Stimulated activated CD8-positive, alpha-beta memory T cell treated with anti-CD3 and anti-CD28 coated beads, Interleukin-15, amount 100 ng/mL, for 48 hours (primary cell): Measurements from ENCODE around the gene KLRG1.

Experiments
- DNase-seq, 2 donors: peaks; one replicate each; pipeline ENCODE4 v3.0.0-alpha.2; 2020; ENCODE audit warnings: low read depth in 2 of 2

Gene KLRG1

DNA sequence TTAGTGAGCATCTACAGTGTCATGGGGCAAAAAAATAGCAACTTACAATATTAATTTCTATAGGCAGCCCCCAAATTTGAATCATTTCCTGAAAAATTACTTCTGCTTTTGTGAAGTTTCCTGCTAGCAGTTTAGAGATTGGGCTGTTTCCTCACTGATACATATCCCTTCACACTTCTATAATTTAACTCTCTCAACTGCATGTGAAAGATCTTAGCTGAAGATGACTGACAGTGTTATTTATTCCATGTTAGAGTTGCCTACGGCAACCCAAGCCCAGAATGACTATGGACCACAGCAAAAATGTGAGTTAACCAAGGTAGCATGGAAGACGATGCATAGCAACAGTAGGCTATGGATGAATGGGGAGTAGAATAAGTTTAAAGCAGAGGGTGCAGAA, at the start of gene KLRG1:
Gene KLRG1 (plus strand): TSS at position 134 of the 400 bp plus-strand sequence. CDS start 90 bp downstream, at position 224.
- no peak for DNase-seq

DNA sequence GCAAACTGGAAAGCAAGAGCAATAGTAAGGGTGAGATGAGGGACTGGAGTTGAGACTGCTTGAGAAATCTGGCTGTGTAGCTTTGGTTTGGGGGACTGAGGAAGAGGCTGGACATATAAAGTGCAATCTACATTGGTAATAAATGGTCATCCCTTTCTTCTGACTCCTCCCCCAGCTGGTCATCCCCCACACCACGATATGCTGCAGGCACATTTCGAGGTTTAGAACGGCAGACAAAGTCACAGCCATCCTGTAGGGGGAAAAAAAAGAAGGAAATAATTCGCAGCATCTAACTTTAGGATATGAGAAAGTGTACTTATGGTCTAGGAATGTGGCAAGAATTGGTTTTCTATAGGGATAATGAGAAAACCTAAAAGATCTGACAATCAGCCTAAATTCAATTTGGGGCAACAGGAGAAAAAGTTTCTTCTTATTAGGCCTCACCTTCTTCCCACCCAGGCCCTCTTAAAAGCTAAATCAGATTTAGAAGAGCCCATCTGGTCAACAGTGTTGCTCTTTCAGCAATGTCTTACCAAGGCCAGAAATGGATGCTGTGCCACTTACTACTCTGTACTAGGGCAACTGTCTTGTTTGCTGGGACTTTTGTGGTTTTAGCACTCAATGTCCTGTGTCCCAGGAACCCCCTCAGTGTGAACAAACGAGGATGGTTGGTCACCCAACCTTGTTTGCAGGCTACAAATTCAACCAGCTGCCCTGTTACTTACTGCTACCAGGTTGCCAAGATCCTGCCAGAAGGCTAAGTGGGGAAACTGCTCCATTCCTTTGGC, 47.5 kb upstream of the KLRG1 start:
- no peak for DNase-seq

DNA sequence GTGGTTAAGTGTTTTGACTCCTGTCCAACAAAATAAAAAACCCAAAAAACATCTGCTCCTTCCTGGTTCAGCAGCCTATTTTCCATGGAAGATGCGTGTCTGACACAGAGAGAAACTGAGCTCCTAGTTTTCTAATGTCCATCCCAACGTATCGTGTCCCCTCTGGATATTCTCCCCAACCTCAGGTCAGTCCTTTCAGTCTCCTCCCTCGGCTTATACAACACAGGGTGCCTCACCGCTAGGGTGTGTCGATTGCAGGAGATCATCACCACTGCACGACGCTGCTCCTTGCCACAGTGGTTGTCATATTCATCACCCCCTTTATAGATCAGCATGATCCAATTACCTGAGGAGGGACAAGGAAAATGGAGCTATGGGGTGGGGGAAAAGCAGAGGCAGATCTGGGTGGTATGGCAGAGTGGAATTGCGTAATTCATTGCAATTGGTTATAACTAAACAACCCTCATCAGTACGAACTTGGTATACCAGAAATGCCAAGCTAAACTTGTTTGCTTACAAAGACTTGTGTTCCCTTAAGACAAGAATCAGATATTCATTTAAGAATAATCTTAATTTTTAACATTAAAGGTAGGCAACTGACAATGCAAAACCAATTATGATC, 45.7 kb upstream of the KLRG1 start:
- DNase-seq: no peak

DNA sequence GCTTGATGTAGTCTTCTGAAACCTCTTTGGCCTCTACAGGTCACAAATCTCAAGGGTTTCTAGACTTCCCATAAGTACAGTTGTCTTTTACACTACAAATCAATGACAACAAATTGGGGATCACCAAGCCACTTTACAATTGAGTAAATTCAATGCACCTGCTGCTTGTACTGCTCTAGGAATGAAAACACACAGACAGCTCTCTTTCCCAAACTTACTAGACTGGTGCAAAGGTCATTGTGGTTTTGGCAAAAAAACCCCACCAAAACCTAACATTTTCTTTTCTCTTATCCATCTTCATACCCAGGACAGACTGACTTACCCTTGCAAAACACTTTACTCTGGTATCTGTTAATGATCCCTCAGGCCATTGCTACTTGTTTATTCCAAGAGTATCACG, 42.6 kb upstream of the KLRG1 start:
- DNase-seq: no peak

DNA sequence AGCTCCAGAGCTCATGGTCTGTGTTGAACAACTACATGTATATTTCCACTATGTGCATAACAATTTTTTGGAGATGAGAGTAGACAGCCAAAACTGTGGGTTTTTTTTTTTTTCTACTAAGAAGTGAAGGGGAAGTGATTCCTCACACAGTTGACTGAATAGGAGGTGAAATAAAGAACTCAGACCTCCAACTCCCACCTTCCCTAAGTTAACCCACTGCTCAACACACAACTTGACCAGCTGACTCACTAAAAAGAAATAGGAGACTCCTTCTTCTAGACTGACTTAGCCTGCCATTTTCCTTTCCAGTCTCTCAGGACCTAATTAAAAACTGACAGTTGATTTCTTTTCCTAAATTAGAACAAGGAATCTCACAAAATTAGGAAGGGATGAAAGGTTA, 41.6 kb upstream of the KLRG1 start:
- no peak for DNase-seq

DNA sequence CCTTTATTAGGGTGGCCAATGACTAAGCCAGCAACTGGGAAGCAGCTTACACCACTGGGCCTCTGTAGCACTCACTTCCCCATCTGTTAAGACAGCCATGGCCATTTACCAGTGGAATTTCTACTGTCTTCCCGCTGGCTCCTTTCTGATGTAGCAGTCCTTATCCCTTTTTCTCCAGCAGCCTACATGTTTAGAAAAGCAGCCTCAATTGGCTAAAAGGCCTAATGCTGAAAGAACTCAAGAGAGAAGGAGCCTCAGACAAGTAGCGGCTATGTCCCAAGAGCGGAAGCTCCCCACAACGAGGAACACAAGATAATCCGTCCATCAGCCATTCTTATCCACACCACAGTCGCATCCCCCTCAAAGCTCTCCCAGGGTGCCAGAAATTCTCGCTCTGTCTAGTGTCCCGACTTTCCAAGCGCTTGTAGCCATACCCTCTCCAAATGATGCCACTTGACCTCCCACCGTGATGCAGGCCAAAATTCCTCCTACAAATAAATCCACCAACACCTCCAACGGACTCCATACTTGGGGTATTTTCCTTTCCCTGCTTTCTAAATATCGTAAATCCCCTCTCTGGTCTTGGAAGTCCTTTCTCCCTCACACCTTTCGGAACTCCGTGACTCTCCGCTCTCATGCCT, 40.5 kb upstream of the KLRG1 start:
- DNase-seq: no peak

DNA sequence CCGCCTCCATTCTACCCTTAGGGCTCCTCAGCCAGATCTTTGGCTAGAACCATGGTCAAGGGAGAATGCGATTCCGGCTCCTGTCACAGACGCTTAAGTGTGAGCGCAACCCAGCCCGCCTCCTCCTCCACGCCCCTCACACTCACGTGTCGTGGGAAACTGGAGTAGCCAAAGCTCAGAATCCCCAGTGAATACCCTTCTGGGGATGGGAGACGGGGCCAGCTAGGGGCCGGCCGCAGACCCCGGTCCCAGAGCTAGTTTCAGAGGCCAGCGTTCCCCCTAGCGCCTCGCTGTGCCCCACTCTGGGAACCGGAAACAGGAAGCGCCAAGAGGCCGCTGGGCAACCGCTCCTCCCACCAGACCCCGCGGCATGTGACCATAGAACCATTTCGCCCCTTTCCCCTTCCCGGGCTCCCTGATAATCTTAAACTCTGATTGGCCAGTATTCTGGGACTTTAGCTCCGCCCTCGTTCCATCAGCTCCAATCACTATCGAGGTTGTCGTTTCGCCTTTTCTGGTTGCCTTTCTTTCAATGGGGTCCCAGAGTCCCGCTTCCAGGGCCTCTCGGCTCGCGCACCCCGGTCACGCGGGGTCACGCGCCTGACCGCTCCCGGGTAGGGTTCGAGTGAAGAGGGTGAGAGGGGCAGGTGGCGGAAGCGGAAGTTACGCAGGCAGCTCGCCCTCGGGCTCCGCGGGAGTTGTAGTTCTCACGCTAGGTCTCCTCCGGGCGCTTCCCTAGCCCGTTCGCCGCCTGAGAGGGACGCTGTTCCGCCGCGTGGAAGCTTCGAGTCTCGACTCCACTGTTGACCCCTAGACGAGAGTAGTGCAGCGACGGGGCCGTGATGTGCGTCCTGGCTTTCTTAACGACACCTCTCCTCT, 39.8 kb upstream of the KLRG1 start, which contains the start of gene M6PR:
Gene M6PR (minus strand): TSS at position 304 of the 879 bp plus-strand sequence. CDS start 3,241 bp downstream, outside the sequence.
- DNase-seq: peak; percentile 90 to 93

DNA sequence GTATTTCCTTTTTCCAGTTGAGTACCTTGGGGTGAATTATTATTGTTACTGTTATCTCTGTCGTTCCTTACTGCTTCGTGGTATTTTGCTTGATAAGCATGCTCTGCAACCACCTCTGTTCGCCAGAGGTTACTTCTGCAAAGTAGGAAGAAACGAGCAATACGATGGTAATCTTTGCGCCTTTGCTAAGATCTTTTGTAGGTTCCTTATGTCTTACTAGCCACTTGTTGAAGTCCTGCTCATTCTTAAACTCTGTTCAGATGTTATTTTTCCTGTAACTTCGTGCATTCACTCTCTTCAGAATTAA, 39.2 kb upstream of the KLRG1 start:
- DNase-seq: no peak

DNA sequence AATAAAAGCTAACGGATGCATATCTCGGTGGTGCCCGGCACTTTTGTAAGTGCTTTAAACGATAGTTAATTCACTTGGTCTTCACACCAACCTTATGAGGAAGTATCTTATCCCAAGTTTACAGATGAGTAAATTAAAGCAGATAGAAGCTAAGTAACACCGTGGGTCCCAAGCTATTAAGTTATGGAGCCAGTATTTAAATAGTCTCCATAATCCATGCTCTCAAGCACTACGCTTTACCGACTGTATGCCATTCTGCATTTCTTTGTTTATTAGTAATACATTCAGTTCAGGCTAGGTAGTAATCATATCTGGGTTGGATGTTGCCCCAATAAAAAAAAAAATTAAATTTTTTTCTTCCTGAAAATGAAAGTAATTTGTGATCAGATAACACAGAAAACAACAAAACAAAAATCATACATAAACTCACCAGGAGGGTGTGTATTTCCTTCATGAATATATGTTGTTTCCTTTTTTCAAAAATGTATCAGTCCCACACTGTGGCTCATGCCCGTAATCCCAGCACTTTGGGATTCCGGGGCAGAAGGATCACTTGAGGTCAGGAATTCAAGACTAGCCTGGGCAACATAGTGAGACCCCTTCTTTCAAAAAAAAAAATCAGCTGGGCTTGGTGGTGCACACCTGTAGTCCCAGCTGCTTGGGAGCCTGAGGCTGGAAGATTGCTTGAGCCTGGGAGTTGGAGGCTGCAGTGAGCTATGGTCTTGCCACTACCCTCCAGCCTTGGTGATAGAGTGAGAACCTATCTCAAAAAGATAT, 38.5 kb upstream of the KLRG1 start:
- DNase-seq: no peak

DNA sequence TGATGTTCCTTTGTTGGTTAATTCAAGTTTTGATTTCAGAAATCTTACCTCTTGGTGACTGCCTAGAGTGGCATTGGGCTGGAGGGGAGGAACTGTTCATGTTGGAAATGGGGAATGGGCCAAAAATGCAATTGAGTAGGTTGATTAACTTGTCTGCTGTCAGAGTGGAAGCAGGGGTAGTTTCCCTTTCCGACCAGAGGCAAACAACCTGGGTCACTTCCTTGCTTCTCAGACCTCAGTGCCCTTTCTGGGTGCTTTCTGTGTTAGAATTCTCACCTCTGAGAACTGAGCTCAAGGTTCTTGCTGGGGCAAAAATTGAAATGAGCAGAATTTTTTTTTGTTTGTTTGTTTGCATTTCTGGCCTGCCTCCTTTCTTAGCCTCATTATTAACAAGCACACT, 37.6 kb upstream of the KLRG1 start:
- peak in 1 of 2 donors; percentile 38 for DNase-seq

DNA sequence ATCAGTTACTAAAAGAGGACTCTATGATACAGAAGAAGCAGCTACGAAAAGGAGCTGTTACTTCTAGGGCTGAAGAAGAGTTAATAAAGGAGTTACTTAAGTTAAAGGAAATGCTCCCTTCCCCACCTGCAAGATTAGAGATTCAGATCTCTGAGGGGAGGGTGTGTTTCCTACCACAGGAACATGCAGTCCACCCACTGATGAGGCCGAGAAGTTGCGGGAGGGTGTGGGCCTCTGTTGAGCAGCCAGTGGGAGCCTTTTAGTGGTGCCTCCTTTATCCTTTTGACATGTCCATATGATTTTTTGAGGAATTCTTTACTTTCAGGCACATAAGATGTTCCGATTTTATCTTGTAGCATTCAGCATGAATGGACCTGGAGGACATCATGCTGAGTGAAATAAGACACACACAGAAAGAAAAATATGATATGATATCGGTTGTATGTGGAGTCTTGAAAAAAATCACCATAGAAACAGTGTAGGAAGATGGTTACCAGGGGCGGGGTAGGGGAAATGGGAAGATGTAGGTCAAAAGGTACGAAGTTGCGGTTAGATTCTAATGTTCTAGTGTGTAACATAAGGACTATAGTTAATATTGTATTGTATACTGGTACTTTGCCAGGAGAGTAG, 35.5 kb upstream of the KLRG1 start:
- peak in 1 of 2 donors; percentile 27 for DNase-seq

DNA sequence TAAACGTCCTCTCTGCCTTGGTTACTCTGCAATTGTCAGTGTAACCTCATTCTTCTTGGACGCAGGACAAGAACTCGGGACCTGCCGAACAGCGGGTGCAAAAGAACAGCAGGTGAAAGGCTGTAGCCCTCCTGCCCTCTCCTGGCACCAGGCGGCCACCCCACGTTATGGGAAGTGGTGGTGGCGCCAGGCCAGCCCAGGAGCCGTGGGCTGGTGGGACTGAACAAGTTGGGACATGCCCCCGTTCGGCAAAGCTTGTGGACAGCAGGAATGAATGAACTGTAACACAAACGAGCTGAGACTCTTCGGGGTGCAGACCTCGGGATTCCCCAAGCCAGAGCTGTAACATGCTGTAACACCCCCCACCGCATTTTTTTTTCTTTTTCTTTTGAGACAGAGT, 33.3 kb upstream of the KLRG1 start:
- no peak for DNase-seq

DNA sequence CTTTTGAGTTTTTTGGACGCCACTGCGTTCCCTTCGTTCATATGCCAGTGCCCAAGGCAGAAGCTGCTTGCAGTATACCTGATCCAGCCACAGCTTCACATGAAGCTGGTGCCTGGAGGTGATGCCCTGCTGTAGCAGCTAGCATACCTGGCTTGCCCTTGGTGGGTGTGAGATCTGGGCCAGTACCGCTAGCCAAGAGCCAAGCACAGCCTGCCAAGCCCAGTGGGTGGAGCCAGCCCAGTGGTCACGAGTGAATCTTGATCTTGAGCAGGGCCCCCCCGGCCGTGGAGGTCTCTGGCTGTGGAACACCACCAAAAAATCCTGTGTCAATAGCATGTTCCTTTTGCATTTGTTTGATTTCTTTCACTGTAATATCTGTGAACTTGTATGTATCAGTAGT, 32.6 kb upstream of the KLRG1 start:
- no peak for DNase-seq

DNA sequence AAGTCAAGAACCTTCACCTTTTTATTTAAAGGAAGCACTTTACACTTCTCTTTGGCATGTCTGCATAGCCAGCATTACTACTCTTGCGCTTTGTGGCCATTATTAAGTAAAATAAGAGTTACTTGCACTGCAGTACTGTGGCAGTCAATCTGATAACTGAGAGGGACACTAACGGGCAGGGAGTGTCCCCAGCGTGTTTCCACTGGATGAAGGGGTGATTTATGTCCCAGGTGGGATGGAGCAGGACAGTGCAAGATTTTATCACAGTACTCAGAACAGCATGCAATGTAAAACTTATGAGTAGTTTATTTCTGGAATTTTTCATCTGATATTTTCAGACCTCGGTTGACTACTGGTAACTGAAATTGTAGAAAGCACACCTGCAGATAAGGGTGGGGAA, 31.8 kb upstream of the KLRG1 start:
- no peak for DNase-seq

DNA sequence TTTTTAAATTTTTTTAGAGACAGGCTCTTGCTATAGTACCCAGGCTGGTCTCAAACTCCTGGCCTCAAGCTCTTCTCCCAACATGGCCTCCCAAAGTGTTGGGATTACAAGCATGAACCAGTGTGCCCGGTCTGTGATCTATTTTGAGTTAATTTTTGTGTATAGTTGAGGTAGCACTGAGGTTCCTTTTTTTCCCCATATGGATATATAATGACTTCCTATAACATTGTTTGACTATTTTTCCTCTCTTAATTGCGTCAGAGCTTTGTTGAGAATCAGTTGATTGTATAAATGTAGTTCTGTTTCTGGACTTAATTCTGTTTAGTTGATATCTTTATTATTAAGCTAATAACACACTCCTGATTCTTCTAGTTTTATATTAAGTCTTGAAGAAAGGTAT, 31.3 kb upstream of the KLRG1 start:
- no peak for DNase-seq

DNA sequence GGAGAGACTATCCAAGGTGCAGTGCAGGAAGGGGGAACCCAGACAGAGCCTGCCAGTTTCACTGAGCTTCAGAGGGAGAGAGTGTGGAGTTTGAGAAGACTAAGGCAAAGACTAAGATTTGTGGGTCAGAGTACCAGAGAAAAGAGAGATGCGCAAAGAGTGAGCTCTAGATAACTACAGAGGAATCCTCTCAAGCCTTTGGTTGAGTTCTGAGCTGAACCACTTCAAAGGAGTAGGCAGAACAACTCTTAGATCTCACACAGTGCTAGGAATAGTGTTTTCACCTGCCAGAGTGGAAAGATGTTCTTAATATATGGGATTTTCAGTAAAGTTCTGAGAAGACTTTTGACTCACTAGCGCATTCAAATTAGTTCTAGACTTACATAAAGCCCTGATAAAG, 29.2 kb upstream of the KLRG1 start:
- DNase-seq: no peak

DNA sequence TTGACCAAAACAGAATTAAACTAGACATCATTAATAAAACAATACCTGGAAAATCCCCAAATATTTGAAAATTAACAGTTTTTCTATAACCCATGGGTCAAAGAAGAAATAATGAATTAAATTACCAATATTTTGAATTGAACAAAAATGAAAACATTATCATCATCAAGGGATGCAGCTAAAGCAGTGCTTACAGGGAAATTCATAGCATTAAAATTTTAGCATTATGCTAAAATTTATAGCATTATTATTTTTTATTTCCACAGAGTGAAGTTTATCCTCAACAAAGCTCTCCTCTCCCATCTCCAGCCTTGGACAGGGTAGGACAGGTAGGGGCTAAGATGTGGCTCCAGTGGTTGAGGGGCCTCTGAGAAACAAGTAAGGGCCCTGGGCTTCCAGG, 20.6 kb upstream of the KLRG1 start:
- no peak for DNase-seq

DNA sequence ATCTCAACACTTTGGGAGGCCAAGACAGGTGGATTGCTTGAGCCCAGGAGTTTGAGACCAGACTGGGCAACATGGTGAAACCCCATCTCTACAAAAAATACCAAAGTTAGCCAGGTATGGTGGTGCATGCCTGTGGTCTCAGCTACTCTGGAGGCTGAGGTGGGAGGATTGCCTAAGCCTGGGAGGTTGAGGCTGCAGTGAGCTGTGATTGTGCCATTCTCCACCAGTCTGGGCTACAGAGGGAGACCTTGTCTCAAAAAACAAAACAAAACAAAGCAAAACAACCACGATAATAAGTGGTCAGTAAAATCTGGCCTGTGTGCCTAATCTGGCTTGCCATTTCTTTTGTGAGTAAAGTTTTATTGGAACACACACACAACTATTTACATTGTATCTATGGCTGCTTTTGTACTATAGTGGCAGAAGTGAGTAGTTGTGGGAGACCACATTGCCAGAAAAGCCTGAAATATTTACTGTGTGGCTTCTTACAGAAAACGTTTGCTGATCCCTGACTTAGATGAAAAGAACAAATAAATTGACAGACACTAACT, 19.4 kb upstream of the KLRG1 start:
- DNase-seq: no peak

DNA sequence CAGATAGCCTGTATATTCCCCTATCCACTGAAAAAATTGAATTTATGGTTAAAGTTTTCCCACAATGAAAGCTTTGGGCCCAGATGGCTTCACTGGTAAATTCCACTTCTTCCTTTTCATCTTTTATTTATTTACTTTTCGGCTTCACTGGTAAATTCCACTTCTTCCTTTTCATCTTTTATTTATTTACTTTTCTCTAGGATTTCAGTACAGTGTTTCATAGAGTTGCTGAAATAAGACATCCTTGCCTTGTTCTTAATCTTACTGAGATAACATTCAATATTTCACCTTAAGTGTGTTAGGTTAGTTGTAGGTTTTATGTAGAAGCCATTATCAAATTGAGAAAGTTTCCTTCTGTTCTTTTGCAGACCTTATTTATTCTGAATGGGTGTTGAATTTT, 18.9 kb upstream of the KLRG1 start:
- DNase-seq: no peak

DNA sequence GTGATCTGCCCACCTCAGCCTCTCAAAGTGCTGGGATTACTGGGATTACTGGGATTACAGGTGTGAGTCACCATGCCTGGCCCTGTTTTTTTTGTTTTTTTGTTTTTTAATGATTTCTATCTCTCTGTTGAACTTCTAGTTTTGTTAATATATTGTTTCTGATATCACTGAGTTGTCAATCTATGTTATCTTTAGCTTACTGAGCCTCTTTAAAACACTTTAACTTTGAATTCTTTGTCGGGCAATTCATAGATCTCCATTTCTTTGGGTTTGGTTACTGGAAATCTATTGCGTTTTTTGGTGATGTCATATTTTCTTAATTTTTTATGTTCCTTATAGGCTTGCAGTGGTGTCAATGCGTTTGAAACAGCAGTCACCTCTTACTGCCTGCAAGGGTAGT, 9.2 kb upstream of the KLRG1 start:
- DNase-seq: no peak
